CD4-positive, alpha-beta T cell (primary cell): ENCODE results near the gene LARGE1. TPM values are rescaled to one million over a fixed set of nuclear protein-coding genes. Genes with fewer than 3 reads are reported as not detected.

Source experiments
- ATAC-seq: fragments of 200-7000 bp; cut with Tn5 transposase; one replicate; pipeline ENCODE4 v1.10.0; 2022; ENCODE audit warnings: mild to moderate bottlenecking; ENCODE audit not compliant: poor library complexity
- CTCF ChIA-PET: fragments of 350-600 bp; sonication (Branson Sonifier 250); formaldehyde crosslinking; loops from one replicate; lab custom pipeline; 2021; ENCODE audit warnings: antibody characterized with exemption, inconsistent platforms; lab: Charles Lee
- POLR2A ChIA-PET: fragments of 350-600 bp; sonication (Branson Sonifier 250); formaldehyde crosslinking; loops from one replicate; lab custom pipeline; 2021; ENCODE audit warnings: antibody characterized with exemption, inconsistent platforms; lab: Charles Lee
- DNase-seq, 14 experiments: peaks; one replicate each; pipeline ENCODE4 v3.0.0-alpha.2; 2013 to 2020; ENCODE audit warnings: mixed read lengths in 2 of 14
- H3K27ac ChIP-seq, 2 donors: one replicate each; pipeline versions ENCODE4 v1.5.1 to v1.7.0; 2013; ENCODE audit warnings: low read length in 2 of 2, low read depth in 1 of 2, mild to moderate bottlenecking in 1 of 2
- H3K27me3 ChIP-seq, 2 experiments: 1 replicate in 1 of 2; 2 replicates in 1 of 2; pipeline versions ENCODE4 v1.6.1 to v1.7.0; 2013; ENCODE audit warnings: low read length in 2 of 2, control low read depth in 1 of 2, mild to moderate bottlenecking in 1 of 2, moderate library complexity in 1 of 2; ENCODE audit not compliant: insufficient read depth in 2 of 2, control insufficient read depth in 1 of 2
- H3K36me3 ChIP-seq: one replicate; pipeline ENCODE4 v1.6.1; 2013; ENCODE audit warnings: low read length, control low read depth; ENCODE audit not compliant: insufficient read depth
- H3K4me1 ChIP-seq: one replicate; pipeline ENCODE4 v1.6.1; 2013; ENCODE audit warnings: low read length, control low read depth; ENCODE audit not compliant: insufficient read depth
- H3K4me3 ChIP-seq: one replicate; pipeline ENCODE4 v1.5.1; 2013; ENCODE audit warnings: mild to moderate bottlenecking, low read length, moderate library complexity
- H3K9me3 ChIP-seq, 2 experiments: 1 replicate in 1 of 2; 2 replicates in 1 of 2; pipeline versions ENCODE4 v1.6.1 to v1.7.0; 2013; ENCODE audit warnings: low read length in 2 of 2, mild to moderate bottlenecking in 2 of 2, control low read depth in 1 of 2, moderate library complexity in 1 of 2; ENCODE audit not compliant: control insufficient read depth in 1 of 2, insufficient read depth in 1 of 2
- H3K27ac Mint-ChIP-seq: one replicate; pipeline ENCODE4 v1.8.0; 2020; ENCODE audit warnings: mixed read lengths
- H3K27me3 Mint-ChIP-seq: one replicate; pipeline ENCODE4 v1.8.0; 2021; ENCODE audit warnings: mixed read lengths
- H3K36me3 Mint-ChIP-seq: one replicate; pipeline ENCODE4 v1.8.0; 2021; ENCODE audit warnings: low read depth, mixed read lengths
- H3K4me1 Mint-ChIP-seq: one replicate; pipeline ENCODE4 v1.8.0; 2021; ENCODE audit warnings: low read depth, mixed read lengths
- H3K4me3 Mint-ChIP-seq: one replicate; pipeline ENCODE4 v1.8.0; 2020; ENCODE audit warnings: mild to moderate bottlenecking, mixed read lengths
- H3K9me3 Mint-ChIP-seq: one replicate; pipeline ENCODE4 v1.8.0; 2020; ENCODE audit warnings: mixed read lengths
- CTCF ChIP-seq: fragments of 200-600 bp; IDR thresholded peaks from one replicate; pipeline ENCODE4 v1.8.0; 2022; ENCODE audit warnings: antibody characterized with exemption, mild to moderate bottlenecking
- intact Hi-C, 2 experiments: fragments of 100-400 bp; cut with DNase I in 1 of 2; cut with micrococcal nuclease in 1 of 2; formaldehyde crosslinking; loops; one replicate each; pipeline versions ENCODE4 v1.15.1 to v1.9.0; 2023 to 2025; cut with DNase I, micrococcal nuclease
- total RNA-seq, 174 experiments: library from RNA in 2 of 174; stranded (reverse) in 2 of 174; gene quantifications; one replicate each; pipeline ENCODE4 v1.2.3 and lab custom pipeline; 2021 to 2026

The LARGE1 gene
- total RNA-seq, 2 experiments from 2014 or later = 0.14 to 0.70 TPM

GRCh38 chr22:33330534-33330933, 589.7 kb downstream of the LARGE1 start:
- Histone ChIP-seq H3K27ac (no peak overlapping the region), H3K9me3 (peaks cover 0 to 13% of the 10 kb centered on the region in 2 experiments), H3K36me3 (no peaks in the 10 kb centered on the region), H3K4me1 (no peaks in the 10 kb centered on the region), H3K4me3 (no peak overlapping the region), H3K27me3 (peaks cover 0 to 2% of the 10 kb centered on the region in 2 experiments)
- POLR2A ChIA-PET = no interaction called here
- DNase-seq (no peak), ATAC-seq (no peak)
- H3K36me3 Mint-ChIP-seq = no peaks in the 10 kb centered on the region
- H3K4me1 Mint-ChIP-seq = no peaks in the 10 kb centered on the region
- CTCF ChIA-PET = no interaction called here
- H3K27me3 Mint-ChIP-seq = peaks cover 10% of the 10 kb centered on the region
- no peak overlapping the region for H3K4me3 Mint-ChIP-seq
- intact Hi-C loops = no loop called here
- TF ChIP-seq CTCF = no peak
- H3K9me3 Mint-ChIP-seq = no peaks in the 10 kb centered on the region
- H3K27ac Mint-ChIP-seq = no peak overlapping the region

- CTCF ChIA-PET = no interaction called here
- no peak overlapping the region for H3K4me3 Mint-ChIP-seq
These were observed 590.9 kb downstream of the LARGE1 start for GRCh38 chr22:33329398-33329797.

GRCh38 chr22:33328789-33329296, 591.4 kb downstream of the LARGE1 start:
- Histone ChIP-seq H3K27me3 (no peaks in the 10 kb centered on the region), H3K9me3 (peaks cover 0 to 13% of the 10 kb centered on the region in 2 experiments), H3K4me1 (no peaks in the 10 kb centered on the region), H3K4me3 (no peak overlapping the region), H3K27ac (no peak overlapping the region), H3K36me3 (no peaks in the 10 kb centered on the region)
- no peak for ATAC-seq
- TF ChIP-seq CTCF = no peak
- intact Hi-C loops = no loop called here
- H3K9me3 Mint-ChIP-seq = no peaks in the 10 kb centered on the region
- H3K4me3 Mint-ChIP-seq = no peak overlapping the region
- H3K27me3 Mint-ChIP-seq = peaks cover 10% of the 10 kb centered on the region
- ChIA-PET CTCF (no interaction called here), POLR2A (no interaction called here)
- DNase-seq = no peak
- H3K27ac Mint-ChIP-seq = no peak overlapping the region
- H3K36me3 Mint-ChIP-seq = no peaks in the 10 kb centered on the region
- H3K4me1 Mint-ChIP-seq = no peaks in the 10 kb centered on the region

More at GRCh38 chr22:33329398-33329797, 590.9 kb downstream of the LARGE1 start:
- H3K4me1 Mint-ChIP-seq = no peaks in the 10 kb centered on the region
- peaks cover 10% of the 10 kb centered on the region for H3K27me3 Mint-ChIP-seq
- H3K36me3 Mint-ChIP-seq = no peaks in the 10 kb centered on the region
- H3K36me3 ChIP-seq = no peaks in the 10 kb centered on the region
- H3K27me3 ChIP-seq = peaks cover 0 to under 1% of the 10 kb centered on the region in 2 experiments
- H3K9me3 ChIP-seq = peaks cover 0 to 13% of the 10 kb centered on the region in 2 experiments
- H3K4me1 ChIP-seq = no peaks in the 10 kb centered on the region
- no peak overlapping the region for H3K27ac Mint-ChIP-seq
- POLR2A ChIA-PET = no interaction called here
- TF ChIP-seq CTCF = no peak
- no peak overlapping the region for H3K4me3 ChIP-seq
- ATAC-seq = no peak
- no peak overlapping the region for H3K27ac ChIP-seq
- DNase-seq = no peak
- intact Hi-C loops = no loop called here
- H3K9me3 Mint-ChIP-seq = no peaks in the 10 kb centered on the region
